ENCODE data around the gene ALG10B. TPM values are rescaled to one million over a fixed set of nuclear protein-coding genes. Genes with fewer than 3 reads are reported as not detected.

ALG10B gene
- total and polyA plus RNA-seq, 2 donors (not counting 1 experiment from before 2014, with no cell fraction given), result 4.4 to 10.6 TPM

GRCh38 chr12:38268612-38269011, 48.0 kb upstream of the ALG10B start:
- no peak for DNase-seq
- ChIA-PET CTCF (no interaction called here), POLR2A (no interaction called here)
- Histone ChIP-seq H3K79me2 (ENCODE audit: control insufficient read depth, insufficient read depth, low read length) (no peaks in the 10 kb centered on the region), H2AFZ (ENCODE audit: insufficient read depth, low read depth, low read length, poor library complexity, severe bottlenecking) (no peak overlapping the region), H3K4me1 (ENCODE audit: control insufficient read depth in 2 of 2, insufficient read depth in 2 of 2, low read length in 2 of 2) (no peaks in the 10 kb centered on the region), H3K36me3 (replicated peaks in 1 of 2; ENCODE audit: control extremely low read depth in 1 of 2, control insufficient read depth in 1 of 2, extremely low read depth in 1 of 2, insufficient read depth in 2 of 2, low read length in 1 of 2) (no peaks in the 10 kb centered on the region), H3K9ac (ENCODE audit: low read length) (no peak overlapping the region), H3K4me3 (ENCODE audit: control extremely low read depth in 1 of 5, extremely low read depth in 1 of 5, insufficient read depth in 1 of 5, low read depth in 2 of 5, low read length in 4 of 5) (no peak overlapping the region), H3K27ac (ENCODE audit: low read length in 2 of 2) (no peak overlapping the region), H3K4me2 (replicated peaks; ENCODE audit: low read depth, low read length, poor library complexity, severe bottlenecking) (no peak overlapping the region), H3K9me3 (ENCODE audit: control extremely low read depth in 1 of 3, control insufficient read depth in 2 of 3, insufficient read depth in 1 of 3, low read length in 2 of 3) (no peaks in the 10 kb centered on the region), H3K27me3 (replicated peaks in 1 of 4; ENCODE audit: control extremely low read depth in 1 of 4, control insufficient read depth in 3 of 4, insufficient read depth in 4 of 4, low read length in 3 of 4) (no peaks in the 10 kb centered on the region), H4K20me1 (ENCODE audit: control insufficient read depth, insufficient read depth, low read length, poor library complexity, severe bottlenecking) (no peaks in the 10 kb centered on the region)
- no peak for ATAC-seq (ENCODE audit: low read depth)
- H3K9me3 Mint-ChIP-seq (ENCODE audit: insufficient read depth), result no peaks in the 10 kb centered on the region
- no peaks in the 10 kb centered on the region for H3K4me1 Mint-ChIP-seq
- no peaks in the 10 kb centered on the region for H3K27me3 Mint-ChIP-seq
- H3K27ac Mint-ChIP-seq, result no peak overlapping the region
- no peak overlapping the region for H3K4me3 Mint-ChIP-seq
- no peak for TF ChIP-seq CTCF (IDR thresholded peaks at IDR 0.05)
- no peak for TF ChIP-seq EZH2 (IDR thresholded peaks at IDR 0.05; ENCODE audit: borderline replicate concordance, insufficient read depth, low read depth, low read length, poor library complexity, severe bottlenecking)
- intact Hi-C loops (cut with micrococcal nuclease), result no loop called here

- no peak overlapping the region for H3K4me3 Mint-ChIP-seq
- no peaks in the 10 kb centered on the region for H3K9me3 Mint-ChIP-seq (ENCODE audit: insufficient read depth)
- ChIA-PET POLR2A (no interaction called here), CTCF (no interaction called here)
- WGBS (ENCODE audit: insufficient coverage), result no CpG with 5 or more reads among the region's 1 CpG
- H3K27ac Mint-ChIP-seq, result no peak overlapping the region
- H3K4me3 ChIP-seq (ENCODE audit: control extremely low read depth in 1 of 5, extremely low read depth in 1 of 5, insufficient read depth in 1 of 5, low read depth in 2 of 5, low read length in 4 of 5), result no peak overlapping the region
- H3K9me3 ChIP-seq (ENCODE audit: control extremely low read depth in 1 of 3, control insufficient read depth in 2 of 3, insufficient read depth in 1 of 3, low read length in 2 of 3), result no peaks in the 10 kb centered on the region
- no peak for DNase-seq
- no peak overlapping the region for H3K9ac ChIP-seq (ENCODE audit: low read length)
- no peaks in the 10 kb centered on the region for H3K27me3 ChIP-seq (replicated peaks in 1 of 4; ENCODE audit: control extremely low read depth in 1 of 4, control insufficient read depth in 3 of 4, insufficient read depth in 4 of 4, low read length in 3 of 4)
- H4K20me1 ChIP-seq (ENCODE audit: control insufficient read depth, insufficient read depth, low read length, poor library complexity, severe bottlenecking), result no peaks in the 10 kb centered on the region
- no peaks in the 10 kb centered on the region for H3K4me1 Mint-ChIP-seq
- H3K4me1 ChIP-seq (ENCODE audit: control insufficient read depth in 2 of 2, insufficient read depth in 2 of 2, low read length in 2 of 2), result no peaks in the 10 kb centered on the region
- no peak overlapping the region for H3K27ac ChIP-seq (ENCODE audit: low read length in 2 of 2)
- no peaks in the 10 kb centered on the region for H3K79me2 ChIP-seq (ENCODE audit: control insufficient read depth, insufficient read depth, low read length)
- no peak overlapping the region for H2AFZ ChIP-seq (ENCODE audit: insufficient read depth, low read depth, low read length, poor library complexity, severe bottlenecking)
- no peaks in the 10 kb centered on the region for H3K27me3 Mint-ChIP-seq
- H3K4me2 ChIP-seq (replicated peaks; ENCODE audit: low read depth, low read length, poor library complexity, severe bottlenecking), result no peak overlapping the region
- H3K36me3 ChIP-seq (replicated peaks in 1 of 2; ENCODE audit: control extremely low read depth in 1 of 2, control insufficient read depth in 1 of 2, extremely low read depth in 1 of 2, insufficient read depth in 2 of 2, low read length in 1 of 2), result no peaks in the 10 kb centered on the region
- TF ChIP-seq EZH2 (IDR thresholded peaks at IDR 0.05; ENCODE audit: borderline replicate concordance, insufficient read depth, low read depth, low read length, poor library complexity, severe bottlenecking) (no peak), CTCF (IDR thresholded peaks at IDR 0.05) (no peak)
- intact Hi-C loops (cut with micrococcal nuclease), result no loop called here
- no peak for ATAC-seq (ENCODE audit: low read depth)
These were observed 46.7 kb upstream of the ALG10B start for GRCh38 chr12:38269897-38270296.

Measured in B cell (primary cell).